ENCODE measurements around the gene PATL1.
"Not testable (repeated sequence)": the region's sequence is repeated elsewhere in the genome, so short reads cannot be mapped to it uniquely, and the experiment has no call there.

PATL1 gene

GRCh38 chr11:59668950-59669610 lies at the start of gene PATL1:
PATL1 (minus strand) TSS chr11:59669037; CDS start chr11:59668895, 142 bp downstream.
- peak; percentile 98 to 99 for DNase-seq

GRCh38 chr11:59716051-59716450 lies 47.2 kb upstream of the PATL1 start:
- DNase-seq, result no peak

GRCh38 chr11:59713745-59714144 lies 44.9 kb upstream of the PATL1 start, which contains the start of gene OR10V1:
OR10V1 (minus strand) TSS chr11:59713845; CDS start chr11:59713845, 0 bp downstream.
- no peak for DNase-seq

- DNase-seq, result no peak
These were observed 41.5 kb upstream of the PATL1 start for GRCh38 chr11:59710136-59710847.

- no peak for DNase-seq
These were observed 39.7 kb upstream of the PATL1 start for GRCh38 chr11:59708537-59708936.

GRCh38 chr11:59707371-59707770 lies 38.5 kb upstream of the PATL1 start:
- DNase-seq, result no peak

- DNase-seq, result no peak
These were observed 37.9 kb upstream of the PATL1 start for GRCh38 chr11:59706518-59707285.

- no peak for DNase-seq
These were observed 36.5 kb upstream of the PATL1 start for GRCh38 chr11:59705294-59705693.

GRCh38 chr11:59703515-59703914 lies 34.7 kb upstream of the PATL1 start:
- not testable (repeated sequence) for DNase-seq

GRCh38 chr11:59700157-59700556 lies 31.3 kb upstream of the PATL1 start:
- not testable (repeated sequence) for DNase-seq

GRCh38 chr11:59698506-59698905 lies 29.7 kb upstream of the PATL1 start:
- no peak for DNase-seq

GRCh38 chr11:59692915-59693314 lies 24.1 kb upstream of the PATL1 start:
- no peak for DNase-seq

GRCh38 chr11:59691156-59691555 lies 22.3 kb upstream of the PATL1 start:
- DNase-seq, result no peak

- no peak for DNase-seq
These were observed 20.2 kb upstream of the PATL1 start for GRCh38 chr11:59689015-59689414.

GRCh38 chr11:59681260-59681725 lies 12.5 kb upstream of the PATL1 start:
- DNase-seq, result not testable (repeated sequence)

GRCh38 chr11:59680287-59681154 lies 11.7 kb upstream of the PATL1 start:
- DNase-seq, result peak; percentile 52

- DNase-seq, result no peak
These were observed 10.5 kb upstream of the PATL1 start for GRCh38 chr11:59679347-59679746.

GRCh38 chr11:59678813-59679165 lies 10.0 kb upstream of the PATL1 start:
- no peak for DNase-seq

- no peak for DNase-seq
These were observed 9.4 kb upstream of the PATL1 start for GRCh38 chr11:59678118-59678812.

- no peak for DNase-seq
These were observed 7.4 kb upstream of the PATL1 start for GRCh38 chr11:59676205-59676604.

- no peak for DNase-seq
These were observed 5.5 kb upstream of the PATL1 start for GRCh38 chr11:59674291-59674690.

- no peak for DNase-seq
These were observed 4.5 kb upstream of the PATL1 start for GRCh38 chr11:59673291-59673690.
